HEK293 (cell line): ENCODE measurements around the gene SPTLC2.

Experiments
- CTCF ChIA-PET: fragments of 350-600 bp; formaldehyde crosslinking; extraction: SDS; loops from one replicate; lab custom pipeline; 2021; ENCODE audit warnings: antibody characterized with exemption; lab: Yijun Ruan, JAX
- POLR2A ChIA-PET: fragments of 300-600 bp; formaldehyde crosslinking; extraction: SDS; loops from one replicate; lab custom pipeline; 2020; ENCODE audit warnings: antibody characterized with exemption, inconsistent platforms; lab: Yijun Ruan, JAX
- H3K27ac ChIP-seq: fragments of 200-500 bp; sonication (Bioruptor generic); 2 replicates; pipeline ENCODE4 v1.5.1; 2014; ENCODE audit warnings: low read depth, low read length, control low read depth, inconsistent platforms; ENCODE audit errors: extremely low read depth
- H3K36me3 ChIP-seq, 2 experiments: fragments of 200-500 bp in 1 of 2; sonication (Bioruptor generic) in 1 of 2; 1 replicate in 1 of 2; 2 replicates in 1 of 2; pipeline ENCODE4 v1.5.1; 2014 to 2017; ENCODE audit warnings: inconsistent platforms in 2 of 2, low read length in 2 of 2; ENCODE audit not compliant: control insufficient read depth in 2 of 2, insufficient read depth in 1 of 2
- H3K4me1 ChIP-seq: fragments of 200-500 bp; sonication (Bioruptor generic); 2 replicates; pipeline ENCODE4 v1.5.1; 2014; ENCODE audit warnings: mild to moderate bottlenecking, low read length, inconsistent platforms; ENCODE audit not compliant: control insufficient read depth, insufficient read depth
- H3K4me3 ChIP-seq: 2 replicates; pipeline ENCODE4 v1.5.1; 2011; ENCODE audit warnings: low read depth, mild to moderate bottlenecking, control low read depth, low read length, moderate library complexity
- H3K9me3 ChIP-seq: fragments of 200-500 bp; sonication (Bioruptor generic); 2 replicates; pipeline ENCODE4 v1.5.1; 2014; ENCODE audit warnings: low read depth, low read length, inconsistent platforms; ENCODE audit not compliant: control insufficient read depth, insufficient read depth
- GLI2 ChIP-seq: fragments of 450-650 bp; formaldehyde crosslinking; IDR thresholded peaks from 2 replicates; pipeline ENCODE4; 2017; ENCODE audit warnings: missing biosample characterization, missing genetic modification characterization, low read depth, borderline replicate concordance
- GLI4 ChIP-seq: fragments of 450-650 bp; formaldehyde crosslinking; IDR thresholded peaks from 2 replicates; pipeline ENCODE4 v1.5.1; 2016; ENCODE audit warnings: missing biosample characterization, missing genetic modification characterization
- KLF17 ChIP-seq: fragments of 450-650 bp; formaldehyde crosslinking; IDR thresholded peaks from 2 replicates; pipeline ENCODE4 v1.5.1; 2016; ENCODE audit warnings: missing biosample characterization, missing genetic modification characterization
- KLF8 ChIP-seq: fragments of 450-650 bp; formaldehyde crosslinking; IDR thresholded peaks from 2 replicates; pipeline ENCODE4 v1.5.1; 2016; ENCODE audit warnings: missing biosample characterization, missing genetic modification characterization
- SALL2 ChIP-seq: fragments of 450-650 bp; formaldehyde crosslinking; IDR thresholded peaks from 2 replicates; pipeline ENCODE4 v1.5.0; 2017; ENCODE audit warnings: missing biosample characterization, mild to moderate bottlenecking, missing genetic modification characterization, borderline replicate concordance
- SP2 ChIP-seq: fragments of 450-650 bp; formaldehyde crosslinking; IDR thresholded peaks from 2 replicates; pipeline ENCODE4 v1.5.1; 2016; ENCODE audit warnings: missing biosample characterization, missing genetic modification characterization
- TSHZ1 ChIP-seq: fragments of 450-650 bp; formaldehyde crosslinking; IDR thresholded peaks from 2 replicates; pipeline ENCODE4 v1.5.1; 2016; ENCODE audit warnings: missing biosample characterization, missing genetic modification characterization, borderline replicate concordance
- ZNF114 ChIP-seq: fragments of 450-650 bp; formaldehyde crosslinking; IDR thresholded peaks from 2 replicates; pipeline ENCODE4 v1.5.0; 2017; ENCODE audit warnings: missing biosample characterization, missing genetic modification characterization
- ZNF155 ChIP-seq: fragments of 450-650 bp; formaldehyde crosslinking; IDR thresholded peaks from 2 replicates; pipeline ENCODE4 v1.5.1; 2016; ENCODE audit warnings: missing biosample characterization, missing genetic modification characterization
- ZNF175 ChIP-seq: fragments of 450-650 bp; formaldehyde crosslinking; IDR thresholded peaks from 2 replicates; pipeline ENCODE4 v1.5.1; 2016; ENCODE audit warnings: missing biosample characterization, missing genetic modification characterization
- ZNF214 ChIP-seq: fragments of 450-650 bp; formaldehyde crosslinking; IDR thresholded peaks from 2 replicates; pipeline ENCODE4 v1.5.1; 2017; ENCODE audit warnings: missing biosample characterization, mild to moderate bottlenecking, missing genetic modification characterization, borderline replicate concordance
- ZNF221 ChIP-seq: fragments of 450-650 bp; formaldehyde crosslinking; IDR thresholded peaks from 2 replicates; pipeline ENCODE4 v1.5.1; 2017; ENCODE audit warnings: missing biosample characterization, missing genetic modification characterization, borderline replicate concordance
- ZNF26 ChIP-seq: fragments of 450-650 bp; formaldehyde crosslinking; IDR thresholded peaks from 2 replicates; pipeline ENCODE4 v1.5.1; 2016; ENCODE audit warnings: missing biosample characterization, missing genetic modification characterization
- ZNF311 ChIP-seq: fragments of 450-650 bp; formaldehyde crosslinking; IDR thresholded peaks from 2 replicates; pipeline ENCODE4 v1.5.1; 2017; ENCODE audit warnings: missing biosample characterization, missing genetic modification characterization, borderline replicate concordance
- ZNF37A ChIP-seq: fragments of 450-650 bp; IDR thresholded peaks from 2 replicates; pipeline ENCODE4 v1.5.1; 2018; ENCODE audit warnings: missing biosample characterization, missing genetic modification characterization
- ZNF394 ChIP-seq: fragments of 450-650 bp; formaldehyde crosslinking; IDR thresholded peaks from 2 replicates; pipeline ENCODE4 v1.5.1; 2016; ENCODE audit warnings: missing biosample characterization, missing genetic modification characterization, mild to moderate bottlenecking, moderate library complexity, borderline replicate concordance
- ZNF548 ChIP-seq: fragments of 450-650 bp; formaldehyde crosslinking; IDR thresholded peaks from 2 replicates; pipeline ENCODE4 v1.5.1; 2016; ENCODE audit warnings: missing biosample characterization, missing genetic modification characterization
- ZNF585B ChIP-seq: fragments of 450-650 bp; formaldehyde crosslinking; IDR thresholded peaks from 2 replicates; pipeline ENCODE4 v1.5.1; 2016; ENCODE audit warnings: missing biosample characterization, missing genetic modification characterization
- ZSCAN5A ChIP-seq: fragments of 450-650 bp; formaldehyde crosslinking; IDR thresholded peaks from 2 replicates; pipeline ENCODE4 v1.5.1; 2016; ENCODE audit warnings: missing biosample characterization, missing genetic modification characterization

The SPTLC2 gene

GRCh38 chr14:77469067-77469505, 147.4 kb downstream of the SPTLC2 start (continued):
- TF ChIP-seq TSHZ1 (no peak), ZSCAN5A (tag by site-specific recombination) (no peak), ZNF114 (tag by site-specific recombination) (no peak), ZNF585B (no peak), ZNF175 (tag by site-specific recombination) (no peak), KLF8 (tag by site-specific recombination) (no peak), ZNF394 (tag by site-specific recombination) (no peak), GLI4 (tag by site-specific recombination) (no peak), ZNF311 (tag by site-specific recombination) (no peak)
- TF ChIP-seq, all 188 proteins: peak for 0

GRCh38 chr14:77467801-77468200, 148.6 kb downstream of the SPTLC2 start:
- TF ChIP-seq ZNF221 (tag by site-specific recombination) (no peak), ZNF214 (tag by site-specific recombination) (no peak), SALL2 (tag by site-specific recombination) (no peak), KLF17 (tag by site-specific recombination) (no peak), ZNF37A (tag by site-specific recombination) (no peak), GLI2 (tag by site-specific recombination) (no peak), ZNF155 (tag by site-specific recombination) (no peak), SP2 (tag by site-specific recombination) (no peak), ZNF26 (tag by site-specific recombination) (no peak), ZNF548 (tag by site-specific recombination) (no peak)
- TF ChIP-seq, all 188 proteins: peak for 0

More at GRCh38 chr14:77467801-77468200, 148.6 kb downstream of the SPTLC2 start:
- CTCF ChIA-PET: interaction anchor here (0.6 to 1.6 kb wide), 2 partner anchors 8 to 90 kb away, joined by 5 to 8 read pairs; no protein-coding TSS in a partner anchor
- POLR2A ChIA-PET: interaction anchor here (0.6 to 0.7 kb wide), 2 partner anchors 14 to 171 kb away, joined by 3 to 4 read pairs; no protein-coding TSS in a partner anchor
- Histone ChIP-seq H3K4me3 (no peak overlapping the region), H3K36me3 (peaks cover 54 to 65% of the 10 kb centered on the region in 2 experiments), H3K27ac (no peak overlapping the region), H3K9me3 (no peaks in the 10 kb centered on the region), H3K4me1 (no peaks in the 10 kb centered on the region)
